ENCODE measurements around the gene LPIN1. TPM values are rescaled to one million over a fixed set of nuclear protein-coding genes. Genes with fewer than 3 reads are reported as not detected.
A peak's percentile ranks its signal among the peaks of the same experiment; 100 is the strongest.

LPIN1 gene
- polyA plus RNA-seq, 2 of the 4 experiments (the other 2 are of a cell fraction) = 19.2 to 27.5 TPM

DNA sequence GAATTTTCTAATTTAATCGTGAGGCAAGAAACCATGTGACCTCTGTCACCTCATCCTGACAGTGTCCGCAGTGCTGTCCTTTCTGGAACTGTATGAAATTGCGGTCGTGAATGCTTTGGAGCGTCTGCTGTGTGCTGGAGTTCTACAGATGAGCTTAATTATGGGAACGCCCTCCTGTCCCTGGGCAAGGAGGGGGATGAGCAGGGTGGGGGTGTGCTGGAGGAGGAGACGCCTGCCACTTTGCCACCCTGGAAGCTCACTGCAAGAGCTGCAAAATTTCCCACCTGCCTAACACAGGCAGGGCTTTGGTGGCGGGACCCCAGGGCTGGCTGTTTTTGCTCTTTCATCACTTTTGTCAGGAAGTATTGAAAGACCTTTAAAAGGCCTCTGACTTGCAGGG lies 6.5 kb downstream of the LPIN1 start:
- no peak for DNase-seq (ENCODE audit: low read depth in 1 of 2, low spot score in 1 of 2)
- Histone ChIP-seq H3K4me1 (peaks cover 23% of the 10 kb centered on the region), H3K9me3 (no peaks in the 10 kb centered on the region), H3K27ac (no peak overlapping the region), H3K4me2 (no peak overlapping the region), H3K4me3 (no peak overlapping the region)
- no peak for ATAC-seq
- ChIA-PET POLR2A (no interaction called here), CTCF (interaction anchor here (0.6 to 5.6 kb wide), 12 partner anchors 10 to 931 kb away, joined by 3 to 47 read pairs (median 4); partner anchors contain the start of gene LPIN1)
- FAIRE-seq = no peak
- WGBS (ENCODE audit: missing lambda C conversion rate) = 83% methylated on average over 8 of the region's 8 CpGs
- TF ChIP-seq EHMT2 (IDR thresholded peaks at IDR 0.05; ENCODE audit: low read depth) (no peak), POLR2A (IDR thresholded peaks at IDR 0.05; ENCODE audit: low read length) (no peak), MAZ (IDR thresholded peaks at IDR 0.05; ENCODE audit: borderline replicate concordance, low read depth, low read length) (no peak), ZFP36 (IDR thresholded peaks at IDR 0.05; ENCODE audit: borderline replicate concordance, partially characterized antibody) (no peak), ZSCAN20 (CRISPR knock-in tag; IDR thresholded peaks at IDR 0.05) (no peak), FOSB (CRISPR knock-in tag; IDR thresholded peaks at IDR 0.05) (no peak), CHD4 (IDR thresholded peaks at IDR 0.05; ENCODE audit: borderline replicate concordance) (no peak), HEYL (CRISPR knock-in tag; IDR thresholded peaks at IDR 0.05) (no peak), MYC (IDR thresholded peaks at IDR 0.05; ENCODE audit: borderline replicate concordance, low read length) (no peak), BHLHE40 (IDR thresholded peaks at IDR 0.05; ENCODE audit: low read depth, low read length) (no peak), MAFK (IDR thresholded peaks at IDR 0.05; ENCODE audit: partially characterized antibody) (no peak), ZNF302 (CRISPR knock-in tag; IDR thresholded peaks at IDR 0.05) (no peak), HOXB13 (CRISPR knock-in tag; IDR thresholded peaks at IDR 0.05; ENCODE audit: low read depth) (no peak), RNF2 (IDR thresholded peaks at IDR 0.05; ENCODE audit: borderline replicate concordance, low read depth) (no peak), JUNB (IDR thresholded peaks at IDR 0.05) (no peak)
- TF ChIP-seq, protein P1, sequence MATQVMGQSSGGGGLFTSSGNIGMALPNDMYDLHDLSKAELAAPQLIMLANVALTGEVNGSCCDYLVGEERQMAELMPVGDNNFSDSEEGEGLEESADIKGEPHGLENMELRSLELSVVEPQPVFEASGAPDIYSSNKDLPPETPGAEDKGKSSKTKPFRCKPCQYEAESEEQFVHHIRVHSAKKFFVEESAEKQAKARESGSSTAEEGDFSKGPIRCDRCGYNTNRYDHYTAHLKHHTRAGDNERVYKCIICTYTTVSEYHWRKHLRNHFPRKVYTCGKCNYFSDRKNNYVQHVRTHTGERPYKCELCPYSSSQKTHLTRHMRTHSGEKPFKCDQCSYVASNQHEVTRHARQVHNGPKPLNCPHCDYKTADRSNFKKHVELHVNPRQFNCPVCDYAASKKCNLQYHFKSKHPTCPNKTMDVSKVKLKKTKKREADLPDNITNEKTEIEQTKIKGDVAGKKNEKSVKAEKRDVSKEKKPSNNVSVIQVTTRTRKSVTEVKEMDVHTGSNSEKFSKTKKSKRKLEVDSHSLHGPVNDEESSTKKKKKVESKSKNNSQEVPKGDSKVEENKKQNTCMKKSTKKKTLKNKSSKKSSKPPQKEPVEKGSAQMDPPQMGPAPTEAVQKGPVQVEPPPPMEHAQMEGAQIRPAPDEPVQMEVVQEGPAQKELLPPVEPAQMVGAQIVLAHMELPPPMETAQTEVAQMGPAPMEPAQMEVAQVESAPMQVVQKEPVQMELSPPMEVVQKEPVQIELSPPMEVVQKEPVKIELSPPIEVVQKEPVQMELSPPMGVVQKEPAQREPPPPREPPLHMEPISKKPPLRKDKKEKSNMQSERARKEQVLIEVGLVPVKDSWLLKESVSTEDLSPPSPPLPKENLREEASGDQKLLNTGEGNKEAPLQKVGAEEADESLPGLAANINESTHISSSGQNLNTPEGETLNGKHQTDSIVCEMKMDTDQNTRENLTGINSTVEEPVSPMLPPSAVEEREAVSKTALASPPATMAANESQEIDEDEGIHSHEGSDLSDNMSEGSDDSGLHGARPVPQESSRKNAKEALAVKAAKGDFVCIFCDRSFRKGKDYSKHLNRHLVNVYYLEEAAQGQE (IDR thresholded peaks at IDR 0.05) = no peak
- TF ChIP-seq, protein P2, sequence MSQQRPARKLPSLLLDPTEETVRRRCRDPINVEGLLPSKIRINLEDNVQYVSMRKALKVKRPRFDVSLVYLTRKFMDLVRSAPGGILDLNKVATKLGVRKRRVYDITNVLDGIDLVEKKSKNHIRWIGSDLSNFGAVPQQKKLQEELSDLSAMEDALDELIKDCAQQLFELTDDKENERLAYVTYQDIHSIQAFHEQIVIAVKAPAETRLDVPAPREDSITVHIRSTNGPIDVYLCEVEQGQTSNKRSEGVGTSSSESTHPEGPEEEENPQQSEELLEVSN (IDR thresholded peaks at IDR 0.05; ENCODE audit: borderline replicate concordance, low read depth) = no peak

DNA sequence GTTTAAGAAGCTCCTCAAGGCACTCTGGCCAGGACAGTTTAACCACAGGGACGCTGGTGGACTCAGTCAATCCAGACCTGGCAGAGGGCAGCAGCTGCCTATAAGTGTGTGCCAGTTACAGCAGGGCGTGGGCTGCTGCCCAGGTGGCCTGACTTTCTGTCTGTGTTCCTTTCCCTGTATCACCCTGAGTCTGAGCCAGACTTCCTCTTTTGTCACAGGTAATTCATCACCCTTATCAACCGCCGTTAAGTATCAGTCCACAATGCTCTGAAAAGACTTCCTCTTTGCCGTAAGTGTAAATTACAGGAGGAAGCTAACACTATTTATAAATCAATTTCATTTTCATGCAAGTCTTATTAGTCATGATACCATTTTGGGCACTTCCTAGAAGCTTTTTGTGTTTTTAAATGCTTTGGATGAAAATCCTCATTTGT lies 7.0 kb downstream of the LPIN1 start:
- Histone ChIP-seq H3K9me3 (no peaks in the 10 kb centered on the region), H3K4me2 (peak overlapping the region; percentile 45), H3K4me1 (peaks cover 21% of the 10 kb centered on the region), H3K27ac (peak overlapping the region in 1 of 2 experiments; percentile 11; a peak in 2 of 6 replicates), H3K4me3 (no peak overlapping the region)
- 53% methylated on average over 5 of the region's 5 CpGs for WGBS (ENCODE audit: missing lambda C conversion rate)
- FAIRE-seq (no peak), ATAC-seq (peak in 1 of 2 experiments; percentile 55; a peak in 4 of 6 replicates), DNase-seq (ENCODE audit: low read depth in 1 of 2, low spot score in 1 of 2) (no peak)
- POLR2A ChIA-PET = interaction anchor here (1.1 kb wide), 1 partner anchor 9 kb away, joined by 6 read pairs; no protein-coding TSS in a partner anchor
- CTCF ChIA-PET = interaction anchor here (0.6 to 5.6 kb wide), 14 partner anchors 10 to 931 kb away, joined by 3 to 47 read pairs (median 4); partner anchors contain the start of gene LPIN1
- TF ChIP-seq, protein P2 (IDR thresholded peaks at IDR 0.05; ENCODE audit: borderline replicate concordance, low read depth) = no peak
- TF ChIP-seq RARB (CRISPR knock-in tag; IDR thresholded peaks at IDR 0.05) (no peak), HDAC2 (IDR thresholded peaks at IDR 0.05) (no peak), ZC3H11A (IDR thresholded peaks at IDR 0.05) (no peak), TFCP2L1 (CRISPR knock-in tag; IDR thresholded peaks at IDR 0.05) (no peak)
- TF ChIP-seq, protein P3, sequence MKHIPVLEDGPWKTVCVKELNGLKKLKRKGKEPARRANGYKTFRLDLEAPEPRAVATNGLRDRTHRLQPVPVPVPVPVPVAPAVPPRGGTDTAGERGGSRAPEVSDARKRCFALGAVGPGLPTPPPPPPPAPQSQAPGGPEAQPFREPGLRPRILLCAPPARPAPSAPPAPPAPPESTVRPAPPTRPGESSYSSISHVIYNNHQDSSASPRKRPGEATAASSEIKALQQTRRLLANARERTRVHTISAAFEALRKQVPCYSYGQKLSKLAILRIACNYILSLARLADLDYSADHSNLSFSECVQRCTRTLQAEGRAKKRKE (CRISPR knock-in tag; IDR thresholded peaks at IDR 0.05; ENCODE audit: low read depth) = no peak

All from A549 (cell line).